Colonic mucosa (tissue), 4 donors: ENCODE measurements around the gene ALLC. TPM values are rescaled to one million over a fixed set of nuclear protein-coding genes. Genes with fewer than 3 reads are reported as not detected.

Source experiments
- DNase-seq: peaks from one replicate; pipeline ENCODE4 v3.0.0-alpha.2; 2020
- H3K27ac ChIP-seq: fragments of 200-600 bp; one replicate; pipeline ENCODE4 v1.8.0; 2021
- H3K27me3 ChIP-seq: fragments of 200-600 bp; one replicate; pipeline ENCODE4 v1.8.0; 2021
- H3K36me3 ChIP-seq: fragments of 200-600 bp; one replicate; pipeline ENCODE4 v1.8.0; 2021
- H3K4me1 ChIP-seq: fragments of 200-600 bp; one replicate; pipeline ENCODE4 v1.8.0; 2021; ENCODE audit warnings: mild to moderate bottlenecking
- H3K4me3 ChIP-seq: fragments of 200-600 bp; one replicate; pipeline ENCODE4 v1.8.0; 2021
- H3K9ac ChIP-seq, 2 donors: one replicate each; pipeline ENCODE4 v1.7.0; 2013; ENCODE audit warnings: control low read depth in 2 of 2, low read depth in 2 of 2, low read length in 2 of 2
- H3K9me3 ChIP-seq: fragments of 200-600 bp; one replicate; pipeline ENCODE4 v1.8.0; 2021
- CTCF ChIP-seq: fragments of 200-600 bp; IDR thresholded peaks from one replicate; pipeline ENCODE4 v1.8.0; 2022; ENCODE audit warnings: antibody characterized with exemption, mild to moderate bottlenecking
- intact Hi-C: fragments of 100-400 bp; cut with DNase I; formaldehyde crosslinking; loops from one replicate; pipeline ENCODE4 v1.14.1; 2022
- total RNA-seq, 2 donors: library from RNA; stranded (reverse); fragmentation: NEBNext Ultra II Directional in 1 of 2; extraction: Animal tissue kit (Norgen Biotek cat#: 25700) in 1 of 2; gene quantifications; one replicate each; pipeline ENCODE4 v1.2.1, GENCODE V29; 2021
- donor health status: healthy.
- donor health status: DM: no; HTN: no; CAD: no.
- donor health status: DM: no; HTN: no; CAD: no.

The ALLC gene
- total RNA-seq, 2 donors from 2014 or later, result not detected

GRCh38 chr2:3651691-3652648 lies 6.0 kb upstream of the ALLC start:
- Histone ChIP-seq H3K4me3 (peak overlapping the region; percentile 31), H3K4me1 (no peaks in the 10 kb centered on the region), H3K27me3 (no peaks in the 10 kb centered on the region), H3K36me3 (no peaks in the 10 kb centered on the region), H3K9me3 (no peaks in the 10 kb centered on the region), H3K9ac (no peak overlapping the region), H3K27ac (no peak overlapping the region)
- peak; percentile 54 for DNase-seq
- intact Hi-C loops, result loop anchor here (10.0 kb wide), 2 partner anchors 227 to 1767 kb away; no protein-coding TSS in a partner anchor
- no peak for TF ChIP-seq CTCF

GRCh38 chr2:3652896-3653625 lies 4.9 kb upstream of the ALLC start:
- Histone ChIP-seq H3K36me3 (no peaks in the 10 kb centered on the region), H3K4me3 (no peak overlapping the region), H3K9ac (no peak overlapping the region), H3K9me3 (no peaks in the 10 kb centered on the region), H3K27ac (no peak overlapping the region), H3K27me3 (no peaks in the 10 kb centered on the region), H3K4me1 (no peaks in the 10 kb centered on the region)
- no peak for DNase-seq
- intact Hi-C loops, result loop anchor here (10.0 kb wide), 2 partner anchors 228 to 1768 kb away; no protein-coding TSS in a partner anchor
- no peak for TF ChIP-seq CTCF

GRCh38 chr2:3654011-3654410 lies 4.0 kb upstream of the ALLC start:
- intact Hi-C loops, result loop anchor here (10.0 kb wide), 2 partner anchors 229 to 1769 kb away; no protein-coding TSS in a partner anchor
- DNase-seq, result no peak
- TF ChIP-seq CTCF, result no peak
- Histone ChIP-seq H3K27me3 (no peaks in the 10 kb centered on the region), H3K36me3 (no peaks in the 10 kb centered on the region), H3K4me1 (no peaks in the 10 kb centered on the region), H3K9me3 (no peaks in the 10 kb centered on the region), H3K27ac (no peak overlapping the region), H3K4me3 (no peak overlapping the region), H3K9ac (no peak overlapping the region)

- DNase-seq, result no peak
- H3K27ac ChIP-seq, result no peak overlapping the region
- TF ChIP-seq CTCF, result no peak
- no peaks in the 10 kb centered on the region for H3K36me3 ChIP-seq
- H3K9ac ChIP-seq, result no peak overlapping the region
- H3K9me3 ChIP-seq, result no peaks in the 10 kb centered on the region
- no peak overlapping the region for H3K4me3 ChIP-seq
- H3K4me1 ChIP-seq, result no peaks in the 10 kb centered on the region
- no peaks in the 10 kb centered on the region for H3K27me3 ChIP-seq
- intact Hi-C loops, result loop anchor here (10.0 kb wide), 2 partner anchors 230 to 1770 kb away; no protein-coding TSS in a partner anchor
Observed at GRCh38 chr2:3654531-3655225, 3.3 kb upstream of the ALLC start.
